HepG2 (cell line): ENCODE data around the gene SNAP47. TPM values are rescaled to one million over a fixed set of nuclear protein-coding genes. Genes with fewer than 3 reads are reported as not detected.

ENCODE experiments used
- ATAC-seq: fragments of 200-7000 bp; cut with Tn5 transposase; 3 replicates; pipeline ENCODE4 v1.9.1; 2020; ENCODE audit warnings: mild to moderate bottlenecking, moderate library complexity
- BruUV-seq: library from RNA; stranded (reverse); fragments of 400-500 nt; replicated peaks from 2 replicates; lab custom pipeline; 2021; lab: Mats Ljungman, UMichigan
- CTCF ChIA-PET: fragments of 300-600 bp; formaldehyde crosslinking; extraction: SDS; loops from one replicate; lab custom pipeline; 2021; ENCODE audit warnings: low total read pairs, inconsistent platforms, low intra/inter-chr PET ratio; lab: Yijun Ruan, JAX
- POLR2A ChIA-PET: fragments of 350-600 bp; sonication (Branson Sonifier 250); formaldehyde crosslinking; loops from one replicate; lab custom pipeline; 2020; ENCODE audit warnings: antibody characterized with exemption, inconsistent platforms; lab: Yijun Ruan, JAX
- DNase-seq: peaks from one replicate; pipeline ENCODE4 v3.0.0-alpha.2; 2015; ENCODE audit warnings: low spot score
- FAIRE-seq: peaks from 3 replicates; lab custom pipeline; 2011; peaks lifted over from hg19 to GRCh38; lab: Jason Lieb, UNC
- H2AFZ ChIP-seq: one replicate; pipeline ENCODE4 v1.6.1; 2011; ENCODE audit warnings: low read length, inconsistent platforms
- H3K27ac ChIP-seq: fragments of 300-600 bp; 3 replicates; pipeline ENCODE4 v1.8.0; 2011; ENCODE audit warnings: mixed run types, mild to moderate bottlenecking, mixed read lengths, low read length, inconsistent platforms; ENCODE audit not compliant: insufficient read depth; ENCODE audit errors: extremely low read length
- H3K27me3 ChIP-seq, 2 experiments: fragments of 200-600 bp in 1 of 2; 2 replicates in 1 of 2; 3 replicates in 1 of 2; pipeline versions ENCODE4 v1.6.0 to v1.8.0; 2011; ENCODE audit warnings: low read length in 2 of 2, mild to moderate bottlenecking in 2 of 2, moderate library complexity in 2 of 2, inconsistent platforms in 1 of 2; ENCODE audit not compliant: insufficient read depth in 2 of 2, control insufficient read depth in 1 of 2
- H3K36me3 ChIP-seq, 2 experiments: fragments of 200-600 bp in 1 of 2; replicated peaks in 1 of 2; 2 replicates in 1 of 2; 3 replicates in 1 of 2; pipeline versions ENCODE4 v1.5.1 to v1.8.0; 2011; ENCODE audit warnings: low read length in 2 of 2, inconsistent platforms in 1 of 2; ENCODE audit not compliant: insufficient read depth in 2 of 2, control insufficient read depth in 1 of 2
- H3K4me1 ChIP-seq: 2 replicates; pipeline ENCODE4 v1.5.1; 2012; ENCODE audit warnings: low read length, inconsistent platforms; ENCODE audit not compliant: insufficient read depth
- H3K4me2 ChIP-seq: 2 replicates; pipeline ENCODE4 v1.6.0; 2011; ENCODE audit warnings: low read depth, low read length, inconsistent platforms
- H3K4me3 ChIP-seq, 3 experiments: fragments of 200-600 bp in 1 of 3; sonication (generic), shearing (Covaris generic) in 1 of 3; replicated peaks in 1 of 3; 2 replicates each; pipeline ENCODE4 v1.5.1; 2011 to 2016; ENCODE audit warnings: low read length in 3 of 3, inconsistent platforms in 2 of 3, low read depth in 2 of 3, mild to moderate bottlenecking in 2 of 3, control low read depth in 1 of 3, mixed read lengths in 1 of 3; ENCODE audit not compliant: insufficient read depth in 1 of 3
- H3K79me2 ChIP-seq: one replicate; pipeline ENCODE4 v1.6.1; 2011; ENCODE audit warnings: low read length, inconsistent platforms; ENCODE audit not compliant: insufficient read depth
- H3K9ac ChIP-seq: 2 replicates; pipeline ENCODE4 v1.6.0; 2011; ENCODE audit warnings: mild to moderate bottlenecking, low read depth, low read length, inconsistent platforms; ENCODE audit not compliant: insufficient read depth
- H3K9me3 ChIP-seq: 2 replicates; pipeline ENCODE4 v1.5.1; 2012; ENCODE audit warnings: mild to moderate bottlenecking, low read length
- H4K20me1 ChIP-seq: 2 replicates; pipeline ENCODE4 v1.6.0; 2011; ENCODE audit warnings: inconsistent platforms, mild to moderate bottlenecking, low read length, moderate library complexity; ENCODE audit not compliant: insufficient read depth
- ATF7 ChIP-seq, 2 experiments: fragments of 450-650 bp in 1 of 2; sonication (generic) in 1 of 2; formaldehyde crosslinking in 1 of 2; IDR thresholded peaks; 2 replicates each; pipeline versions ENCODE4 v1.4.0 to v1.6.1; 2016 to 2020; ENCODE audit warnings: antibody characterized with exemption in 1 of 2, mild to moderate bottlenecking in 1 of 2, missing genetic modification reagents in 1 of 2
- ATF7-NPFF ChIP-seq: sonication (generic); formaldehyde crosslinking; IDR thresholded peaks from 2 replicates; pipeline ENCODE4 v1.8.1; 2023; ENCODE audit warnings: mild to moderate bottlenecking, low read depth, missing genetic modification reagents, moderate library complexity
- CHD2 ChIP-seq: IDR thresholded peaks from 2 replicates; pipeline ENCODE4 v1.6.1; 2011; ENCODE audit warnings: low read depth, low read length, improper control_type of control experiment
- JARID2 ChIP-seq: sonication (generic); formaldehyde crosslinking; IDR thresholded peaks from 2 replicates; pipeline ENCODE4 v1.8.1; 2023; ENCODE audit warnings: missing genetic modification reagents, inconsistent platforms; ENCODE audit not compliant: insufficient replicate concordance
- MED1 ChIP-seq: sonication (generic); formaldehyde crosslinking; IDR thresholded peaks from 2 replicates; pipeline ENCODE4 v1.4.0; 2020; ENCODE audit warnings: missing genetic modification reagents
- MIER3 ChIP-seq: IDR thresholded peaks from 2 replicates; pipeline ENCODE4 v1.6.1; 2016; ENCODE audit warnings: missing compliant biosample characterization, borderline replicate concordance
- MTA1 ChIP-seq: sonication (generic); formaldehyde crosslinking; IDR thresholded peaks from 2 replicates; pipeline ENCODE4 v1.4.0; 2020; ENCODE audit warnings: missing genetic modification reagents, mild to moderate bottlenecking, borderline replicate concordance
- NFIC ChIP-seq: IDR thresholded peaks from 2 replicates; pipeline ENCODE4 v1.6.1; 2012; ENCODE audit warnings: mild to moderate bottlenecking, low read length, inconsistent platforms
- TAF15 ChIP-seq: fragments of 200-400 bp; formaldehyde crosslinking; IDR thresholded peaks from one replicate; pipeline ENCODE4 v1.6.1; 2018; ENCODE audit warnings: mild to moderate bottlenecking, low read depth, low read length; ENCODE audit not compliant: poor library complexity, severe bottlenecking
- ZIK1 ChIP-seq: sonication (generic); formaldehyde crosslinking; IDR thresholded peaks from 2 replicates; pipeline ENCODE4 v1.5.0; 2020; ENCODE audit warnings: mild to moderate bottlenecking, low read depth, missing genetic modification reagents, borderline replicate concordance
- ZNF24 ChIP-seq: fragments of 450-650 bp; IDR thresholded peaks from 2 replicates; pipeline ENCODE4 v1.6.1; 2017; ENCODE audit warnings: antibody characterized with exemption, mild to moderate bottlenecking
- ZNF253 ChIP-seq: sonication (generic); formaldehyde crosslinking; IDR thresholded peaks from 2 replicates; pipeline ENCODE4 v1.8.0; 2022; ENCODE audit warnings: mild to moderate bottlenecking, missing genetic modification reagents, borderline replicate concordance
- ZNF335 ChIP-seq: sonication (generic); formaldehyde crosslinking; IDR thresholded peaks from 2 replicates; pipeline ENCODE4 v1.4.0; 2020; ENCODE audit warnings: missing genetic modification reagents
- ZNF337 ChIP-seq: sonication (generic); formaldehyde crosslinking; IDR thresholded peaks from 2 replicates; pipeline ENCODE4 v1.5.1; 2020; ENCODE audit warnings: missing genetic modification reagents, low read depth, mild to moderate bottlenecking, borderline replicate concordance
- ZNF496 ChIP-seq: sonication (generic); formaldehyde crosslinking; IDR thresholded peaks from 2 replicates; pipeline ENCODE4 v1.8.1; 2023; ENCODE audit warnings: mild to moderate bottlenecking, moderate library complexity, missing genetic modification reagents; ENCODE audit not compliant: insufficient replicate concordance
- ZNF891 ChIP-seq: sonication (generic); formaldehyde crosslinking; IDR thresholded peaks from 2 replicates; pipeline ENCODE4 v1.5.0; 2020; ENCODE audit warnings: mild to moderate bottlenecking, missing genetic modification reagents
- ZXDC ChIP-seq: sonication (generic); formaldehyde crosslinking; IDR thresholded peaks from 2 replicates; pipeline ENCODE4 v1.5.0; 2020; ENCODE audit warnings: mild to moderate bottlenecking, missing genetic modification reagents
- WGBS: methylation state at CpG from one replicate; pipeline ENCODE4 v1.1.6; 2017; ENCODE audit warnings: low lambda C conversion rate; 5-methylcytosine and 5-hydroxymethylcytosine counted together
- in situ Hi-C: cut with HindIII; loops from 2 replicates; pipeline ENCODE4 v1.10.0; 2017; ENCODE audit warnings: low pct_unique_long_range_greater_than_20kb; ENCODE audit not compliant: extremely low pct_ligation_motif_present
- intact Hi-C: fragments of 100-400 bp; cut with micrococcal nuclease; formaldehyde crosslinking; loops from one replicate; pipeline ENCODE4 v1.10.0; 2022; ENCODE audit not compliant: unreplicated experiment
- polyA plus RNA-seq, 8 experiments: library from polyadenylated mRNA; depleted of rRNA in 3 of 8; stranded (reverse) in 7 of 8; unstranded in 1 of 8; fragments of >200 nt; fragmentation: Illumina TruSeq in 4 of 8; extraction: Trizol in 4 of 8; gene quantifications; 2 replicates each; pipeline versions ENCODE4 v1.2.1 to v1.2.3, GENCODE V29; 2011 to 2016; ENCODE audit warnings: low read depth in 4 of 8, missing spikeins in 1 of 8, mixed read lengths in 1 of 8; ENCODE audit not compliant: insufficient read depth in 1 of 8
- total RNA-seq, 5 experiments: library from RNA; depleted of rRNA; stranded (reverse); fragments of >200 nt; fragmentation: Illumina TruSeq; extraction: Trizol; gene quantifications; 2 replicates each; pipeline ENCODE4 v1.2.3, GENCODE V29; 2016; ENCODE audit warnings: low read depth in 1 of 5
- TF ChIP-seq, protein P1 (sequence below): sonication (generic); formaldehyde crosslinking; IDR thresholded peaks from 2 replicates; pipeline ENCODE4 v1.8.1; 2023; ENCODE audit warnings: mild to moderate bottlenecking, missing genetic modification reagents
- TF ChIP-seq, protein P2 (sequence below): IDR thresholded peaks from 2 replicates; pipeline ENCODE4 v1.6.1; 2016; ENCODE audit warnings: low read depth, borderline replicate concordance

SNAP47 gene
- total and polyA plus RNA-seq, 2 of the 13 experiments (the other 11 are each of a cell fraction or from before 2014, with no cell fraction given) = 13.6 to 25.1 TPM

DNA sequence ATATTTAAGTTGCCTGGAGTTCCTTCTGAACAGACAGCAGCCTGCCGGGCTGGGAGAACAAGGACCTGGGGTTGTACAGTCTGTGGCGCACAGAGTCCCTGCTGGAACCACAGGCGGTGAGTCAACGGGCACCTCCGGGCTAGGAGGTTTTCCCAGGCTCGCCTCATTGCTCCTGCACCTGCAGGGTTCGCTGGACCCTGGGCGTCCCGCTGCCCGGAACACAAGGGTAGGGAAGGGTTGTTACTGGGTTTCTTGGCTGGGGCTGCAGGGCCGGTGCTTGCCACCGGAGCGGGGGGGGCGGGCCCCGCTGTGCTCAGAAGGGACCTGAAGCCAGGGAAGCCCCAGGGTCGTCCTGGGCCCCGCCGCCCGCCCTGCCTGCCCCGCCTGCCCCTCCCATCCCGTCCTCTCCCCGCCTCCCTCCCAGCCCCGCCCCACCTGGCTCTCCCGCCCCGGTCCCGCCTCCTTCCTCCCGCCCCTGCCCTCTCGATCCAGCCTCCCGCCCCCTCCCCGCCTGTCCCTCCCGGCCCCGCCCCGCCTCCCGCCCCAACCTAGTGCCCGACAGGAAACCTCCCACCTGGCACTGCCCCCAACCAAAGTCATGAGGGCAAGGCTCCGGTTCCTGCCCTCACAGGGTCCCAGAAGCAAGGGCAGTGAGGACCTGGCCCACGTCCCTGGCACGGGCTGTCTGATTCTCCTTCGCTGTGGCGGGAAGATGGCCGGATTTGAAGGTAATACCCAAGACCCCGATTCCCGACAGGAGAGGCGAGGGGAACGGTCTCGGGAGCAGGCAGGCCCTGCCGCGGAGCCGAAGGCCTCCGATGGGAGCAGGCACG is 7.0 kb upstream of the SNAP47 start (continued):
- TF ChIP-seq ZNF24 = no peak
- no peak for TF ChIP-seq ZNF337 (CRISPR knock-in tag)
- TF ChIP-seq MED1 (CRISPR knock-in tag) = no peak; the same call in 1 of the 2 replicates
- no peak for TF ChIP-seq JARID2 (CRISPR knock-in tag)
- TF ChIP-seq MTA1 (CRISPR knock-in tag) = 0 out of 2 replicates have a peak, but pooled peaks have one; percentile 25
- TF ChIP-seq ATF7 (IDR thresholded peaks at IDR 0.05) = no peak
- TF ChIP-seq ATF7 (CRISPR knock-in tag; IDR thresholded peaks at IDR 0.05) = no peak
- TF ChIP-seq ZNF496 = no peak

- H3K9me3 ChIP-seq = no peaks in the 10 kb centered on the region
- 0% methylated on average over 2 of the region's 11 CpGs for WGBS
- H3K36me3 ChIP-seq = peaks cover 4 to 9% of the 10 kb centered on the region in 2 experiments; a peak in 1 of 5 replicates
- H3K4me2 ChIP-seq = peak overlapping the region; percentile 97
- DNase-seq = no peak
- peaks cover 3% of the 10 kb centered on the region for H3K79me2 ChIP-seq
- no peaks in the 10 kb centered on the region for H3K27me3 ChIP-seq
- ChIA-PET CTCF (no interaction called here), POLR2A (no interaction called here)
- peak overlapping the region; percentile 56 for H3K9ac ChIP-seq
- BruUV-seq = no TSS peak
- FAIRE-seq = no peak
- H2AFZ ChIP-seq = no peak overlapping the region
- no peak overlapping the region for H3K27ac ChIP-seq
- peaks cover 45% of the 10 kb centered on the region for H3K4me1 ChIP-seq
- intact Hi-C loops = loop anchor here (1.0 kb wide), 1 partner anchor 166 kb away; the partner anchor contains the start of gene ZNF678
- in situ Hi-C loops = no loop called here
- H4K20me1 ChIP-seq = peaks cover 9% of the 10 kb centered on the region; the same call in 1 of the 2 replicates
- ATAC-seq = peak; percentile 9
- H3K4me3 ChIP-seq = peak overlapping the region; percentile 52 to 80 (median 77)
- TF ChIP-seq, protein P1, sequence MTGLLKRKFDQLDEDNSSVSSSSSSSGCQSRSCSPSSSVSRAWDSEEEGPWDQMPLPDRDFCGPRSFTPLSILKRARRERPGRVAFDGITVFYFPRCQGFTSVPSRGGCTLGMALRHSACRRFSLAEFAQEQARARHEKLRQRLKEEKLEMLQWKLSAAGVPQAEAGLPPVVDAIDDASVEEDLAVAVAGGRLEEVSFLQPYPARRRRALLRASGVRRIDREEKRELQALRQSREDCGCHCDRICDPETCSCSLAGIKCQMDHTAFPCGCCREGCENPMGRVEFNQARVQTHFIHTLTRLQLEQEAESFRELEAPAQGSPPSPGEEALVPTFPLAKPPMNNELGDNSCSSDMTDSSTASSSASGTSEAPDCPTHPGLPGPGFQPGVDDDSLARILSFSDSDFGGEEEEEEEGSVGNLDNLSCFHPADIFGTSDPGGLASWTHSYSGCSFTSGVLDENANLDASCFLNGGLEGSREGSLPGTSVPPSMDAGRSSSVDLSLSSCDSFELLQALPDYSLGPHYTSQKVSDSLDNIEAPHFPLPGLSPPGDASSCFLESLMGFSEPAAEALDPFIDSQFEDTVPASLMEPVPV = no peak
- no peak for TF ChIP-seq ZNF891
- no peak for TF ChIP-seq ZNF335
- TF ChIP-seq, protein P2, sequence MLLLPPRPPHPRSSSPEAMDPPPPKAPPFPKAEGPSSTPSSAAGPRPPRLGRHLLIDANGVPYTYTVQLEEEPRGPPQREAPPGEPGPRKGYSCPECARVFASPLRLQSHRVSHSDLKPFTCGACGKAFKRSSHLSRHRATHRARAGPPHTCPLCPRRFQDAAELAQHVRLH (CRISPR knock-in tag) = 0 out of 2 replicates have a peak, but pooled peaks have one; percentile 29
- TF ChIP-seq ZXDC (CRISPR knock-in tag) = no peak
- TF ChIP-seq MIER3 = no peak
- no peak for TF ChIP-seq NFIC
- peak; percentile 72 for TF ChIP-seq TAF15
- 0 out of 2 replicates have a peak, but pooled peaks have one; percentile 7 for TF ChIP-seq ATF7-NPFF (CRISPR knock-in tag)
- no peak for TF ChIP-seq CHD2
- no peak for TF ChIP-seq ZNF253
- no peak for TF ChIP-seq ZIK1
These were observed 6.4 kb upstream of the SNAP47 start for GRCh38 chr1:227728892-227729143.
